CD14-positive monocyte (primary cell): ENCODE data around the gene CDHR5. TPM values are rescaled to one million over a fixed set of nuclear protein-coding genes. Genes with fewer than 3 reads are reported as not detected.

ENCODE experiments used
- DNase-seq, 3 donors: peaks; one replicate each; pipeline ENCODE4 v3.0.0-alpha.2; 2011 to 2022
- H2AFZ ChIP-seq: 2 replicates; pipeline ENCODE4 v1.6.0; 2012; ENCODE audit warnings: mild to moderate bottlenecking, low read depth, low read length, inconsistent platforms; ENCODE audit not compliant: insufficient read depth, poor library complexity, severe bottlenecking
- H3K27ac ChIP-seq, 2 donors: 1 replicate in 1 of 2; 2 replicates in 1 of 2; pipeline ENCODE4 v1.5.1; 2012 to 2013; ENCODE audit warnings: low read length in 2 of 2, control low read depth in 1 of 2, inconsistent platforms in 1 of 2, low read depth in 1 of 2, mild to moderate bottlenecking in 1 of 2
- H3K27me3 ChIP-seq, 2 donors: one replicate each; pipeline versions ENCODE4 v1.6.0 to v1.6.1; 2011 to 2013; ENCODE audit warnings: low read length in 2 of 2; ENCODE audit not compliant: control insufficient read depth in 2 of 2, insufficient read depth in 2 of 2
- H3K36me3 ChIP-seq, 2 donors: replicated peaks in 1 of 2; 1 replicate in 1 of 2; 2 replicates in 1 of 2; pipeline versions ENCODE4 v1.5.1 to v1.6.1; 2012 to 2013; ENCODE audit warnings: low read length in 2 of 2, control low read depth in 1 of 2, inconsistent platforms in 1 of 2, mild to moderate bottlenecking in 1 of 2; ENCODE audit not compliant: insufficient read depth in 2 of 2, control insufficient read depth in 1 of 2
- H3K4me1 ChIP-seq, 2 donors: 1 replicate in 1 of 2; 2 replicates in 1 of 2; pipeline versions ENCODE4 v1.5.1 to v1.6.1; 2012 to 2013; ENCODE audit warnings: low read length in 2 of 2, control low read depth in 1 of 2, inconsistent platforms in 1 of 2, mild to moderate bottlenecking in 1 of 2, moderate library complexity in 1 of 2; ENCODE audit not compliant: insufficient read depth in 2 of 2, control insufficient read depth in 1 of 2
- H3K4me2 ChIP-seq: replicated peaks from 2 replicates; pipeline ENCODE3; 2012; ENCODE audit warnings: low read length, moderate library complexity, mild to moderate bottlenecking; ENCODE audit not compliant: poor library complexity, severe bottlenecking; ENCODE audit errors: extremely low read depth
- H3K4me3 ChIP-seq, 3 experiments: fragments of 200-600 bp in 1 of 3; sonication (generic) in 1 of 3; replicated peaks in 1 of 3; 1 replicate in 2 of 3; 2 replicates in 1 of 3; pipeline ENCODE4 v1.5.1; 2011 to 2013; ENCODE audit warnings: low read length in 3 of 3, mild to moderate bottlenecking in 3 of 3, control low read depth in 2 of 3, low read depth in 2 of 3, inconsistent platforms in 1 of 3, moderate library complexity in 1 of 3
- H3K79me2 ChIP-seq: 2 replicates; pipeline ENCODE4 v1.6.0; 2012; ENCODE audit warnings: mild to moderate bottlenecking, control low read depth, inconsistent platforms, low read length, moderate library complexity; ENCODE audit not compliant: insufficient read depth
- H3K9ac ChIP-seq: 2 replicates; pipeline ENCODE4 v1.6.0; 2017; ENCODE audit warnings: low read length, mild to moderate bottlenecking; ENCODE audit not compliant: insufficient read depth, poor library complexity, severe bottlenecking
- H3K9me3 ChIP-seq, 2 donors: replicated peaks in 1 of 2; 1 replicate in 1 of 2; 2 replicates in 1 of 2; pipeline versions ENCODE4 v1.5.1 to v1.6.1; 2012 to 2013; ENCODE audit warnings: low read length in 2 of 2, control low read depth in 1 of 2; ENCODE audit not compliant: control insufficient read depth in 1 of 2, insufficient read depth in 1 of 2
- H4K20me1 ChIP-seq: 2 replicates; pipeline ENCODE4 v1.6.0; 2012; ENCODE audit warnings: mild to moderate bottlenecking, low read length, control low read depth, moderate library complexity; ENCODE audit not compliant: insufficient read depth
- H3K27ac Mint-ChIP-seq, 7 donors: one replicate each; pipeline ENCODE4 v1.8.0; 2020; ENCODE audit warnings: mild to moderate bottlenecking in 7 of 7, mixed read lengths in 7 of 7, moderate library complexity in 6 of 7, inconsistent platforms in 2 of 7
- H3K27me3 Mint-ChIP-seq, 3 donors: one replicate each; pipeline ENCODE4 v1.8.0; 2021 to 2022; ENCODE audit warnings: low read depth in 3 of 3, mild to moderate bottlenecking in 3 of 3, mixed read lengths in 3 of 3, moderate library complexity in 3 of 3, inconsistent platforms in 1 of 3
- H3K36me3 Mint-ChIP-seq, 2 donors: one replicate each; pipeline ENCODE4 v1.8.0; 2020; ENCODE audit warnings: mixed read lengths in 2 of 2, inconsistent platforms in 1 of 2, mild to moderate bottlenecking in 1 of 2
- H3K4me1 Mint-ChIP-seq: one replicate; pipeline ENCODE4 v1.8.0; 2020; ENCODE audit warnings: mild to moderate bottlenecking, mixed read lengths
- H3K4me3 Mint-ChIP-seq, 2 donors: one replicate each; pipeline ENCODE4 v1.8.0; 2020; ENCODE audit warnings: mild to moderate bottlenecking in 2 of 2, mixed read lengths in 2 of 2, moderate library complexity in 1 of 2
- H3K9me3 Mint-ChIP-seq, 7 donors: one replicate each; pipeline ENCODE4 v1.8.0; 2020 to 2022; ENCODE audit warnings: mixed read lengths in 7 of 7, mild to moderate bottlenecking in 6 of 7, moderate library complexity in 6 of 7, inconsistent platforms in 2 of 7
- CTCF ChIP-seq: fragments of 200-600 bp; IDR thresholded peaks from one replicate; pipeline ENCODE4 v1.8.0; 2022; ENCODE audit warnings: antibody characterized with exemption, mild to moderate bottlenecking
- WGBS: methylation state at CpG from one replicate; pipeline ENCODE4 v1.1.5; 2013; ENCODE audit warnings: missing lambda C conversion rate; ENCODE audit not compliant: insufficient coverage; 5-methylcytosine and 5-hydroxymethylcytosine counted together
- intact Hi-C, 2 donors: fragments of 100-400 bp; cut with micrococcal nuclease; formaldehyde crosslinking; loops; one replicate each; pipeline versions ENCODE4 v1.15.0 to v1.15.1; 2023
- polyA plus RNA-seq, 3 donors: library from polyadenylated mRNA; depleted of rRNA in 1 of 3; unstranded in 2 of 3; stranded (reverse) in 1 of 3; fragments of 300-500 nt in 2 of 3; fragments of >200 nt in 1 of 3; fragmentation: Illumina TruSeq in 2 of 3; gene quantifications; 1 replicate in 2 of 3; 2 replicates in 1 of 3; pipeline ENCODE4 v1.2.3, GENCODE V29; 2012 to 2021

CDHR5 gene
- polyA plus RNA-seq, 3 donors = 0.18 to 0.43 (median 0.18) TPM

- Histone ChIP-seq H3K27me3 (no peaks in the 10 kb centered on the region), H3K36me3 (peaks cover 94 to 99% of the 10 kb centered on the region in 2 donors), H2AFZ (no peak overlapping the region), H4K20me1 (peaks cover 44% of the 10 kb centered on the region), H3K4me3 (no peak overlapping the region), H3K4me2 (no peak overlapping the region), H3K4me1 (peaks cover 4% of the 10 kb centered on the region in 2 donors), H3K27ac (no peak overlapping the region), H3K9ac (no peak overlapping the region), H3K79me2 (peaks cover 4% of the 10 kb centered on the region), H3K9me3 (no peaks in the 10 kb centered on the region)
- peaks cover 5% of the 10 kb centered on the region for H3K4me1 Mint-ChIP-seq
- peaks cover 69 to 91% of the 10 kb centered on the region in 2 donors for H3K36me3 Mint-ChIP-seq
- no peaks in the 10 kb centered on the region for H3K27me3 Mint-ChIP-seq
- intact Hi-C loops = no loop called here
- 97% methylated on average over 45 of the region's 45 CpGs for WGBS
- H3K27ac Mint-ChIP-seq = peak overlapping the region in 2 of 7 donors; percentile 56 to 63
- TF ChIP-seq CTCF = no peak
- no peak overlapping the region for H3K4me3 Mint-ChIP-seq
- DNase-seq = no peak
- no peaks in the 10 kb centered on the region for H3K9me3 Mint-ChIP-seq
Observed at GRCh38 chr11:607971-608659, 16.6 kb downstream of the CDHR5 start.

- Histone ChIP-seq H3K79me2 (no peaks in the 10 kb centered on the region), H3K4me3 (no peak overlapping the region), H3K27ac (no peak overlapping the region), H3K27me3 (no peaks in the 10 kb centered on the region), H2AFZ (no peak overlapping the region), H3K36me3 (peaks cover 91 to 99% of the 10 kb centered on the region in 2 donors), H4K20me1 (peaks cover 39% of the 10 kb centered on the region), H3K9me3 (no peaks in the 10 kb centered on the region), H3K9ac (no peak overlapping the region), H3K4me1 (no peaks in the 10 kb centered on the region), H3K4me2 (no peak overlapping the region)
- H3K9me3 Mint-ChIP-seq = no peaks in the 10 kb centered on the region
- 95% methylated on average over 35 of the region's 35 CpGs for WGBS
- no peak overlapping the region for H3K4me3 Mint-ChIP-seq
- peaks cover under 1% of the 10 kb centered on the region for H3K4me1 Mint-ChIP-seq
- no peak for DNase-seq
- peaks cover 0 to 2% (median 0%) of the 10 kb centered on the region in 3 donors for H3K27me3 Mint-ChIP-seq
- peak overlapping the region in 2 of 7 donors; percentile 15 to 16 for H3K27ac Mint-ChIP-seq
- H3K36me3 Mint-ChIP-seq = peaks cover 68 to 91% of the 10 kb centered on the region in 2 donors
- TF ChIP-seq CTCF = no peak
- intact Hi-C loops = no loop called here
Observed at GRCh38 chr11:607020-607780, 17.6 kb downstream of the CDHR5 start.
